Psoas muscle (tissue), 8 donors: ENCODE data around the gene JOSD2. TPM values are rescaled to one million over a fixed set of nuclear protein-coding genes. Genes with fewer than 3 reads are reported as not detected.

Experiments used
- ATAC-seq, 4 donors: fragments of 200-7000 bp; cut with Tn5 transposase; one replicate each; pipeline ENCODE4 v1.9.1; 2020; ENCODE audit warnings: moderate library complexity in 3 of 4, mild to moderate bottlenecking in 2 of 4
- DNase-seq, 2 donors: peaks; one replicate each; pipeline ENCODE4 v3.0.0-alpha.2; 2020
- H3K27ac ChIP-seq: fragments of 200-600 bp; one replicate; pipeline ENCODE4 v1.8.0; 2022
- H3K27me3 ChIP-seq, 3 donors: fragments of 200-600 bp in 1 of 3; one replicate each; pipeline versions ENCODE4 v1.6.1 to v1.8.0; 2013 to 2022; ENCODE audit warnings: low read length in 2 of 3, mild to moderate bottlenecking in 2 of 3, moderate library complexity in 1 of 3; ENCODE audit not compliant: insufficient read depth in 3 of 3
- H3K36me3 ChIP-seq, 2 donors: fragments of 200-600 bp in 1 of 2; one replicate each; pipeline versions ENCODE4 v1.6.1 to v1.8.0; 2013 to 2022; ENCODE audit warnings: low read depth in 1 of 2, mild to moderate bottlenecking in 1 of 2, moderate library complexity in 1 of 2; ENCODE audit not compliant: insufficient read depth in 1 of 2
- H3K4me1 ChIP-seq: fragments of 200-600 bp; one replicate; pipeline ENCODE4 v1.8.0; 2022
- H3K4me3 ChIP-seq: fragments of 200-600 bp; one replicate; pipeline ENCODE4 v1.8.0; 2022; ENCODE audit warnings: mild to moderate bottlenecking
- H3K9me3 ChIP-seq: fragments of 200-600 bp; one replicate; pipeline ENCODE4 v1.8.0; 2022
- WGBS, 3 donors: extraction: QIAGEN DNeasy Blood & Tissue Kit; methylation state at CpG; one replicate each; pipeline versions ENCODE4 v1.1.6 to v1.1.7; 2013; 5-methylcytosine and 5-hydroxymethylcytosine counted together
- intact Hi-C, 2 donors: fragments of 100-400 bp; cut with DNase I; formaldehyde crosslinking; loops; one replicate each; pipeline versions ENCODE4 v1.11.0 to v1.14.2; 2022
- polyA plus RNA-seq, 3 donors: library from polyadenylated mRNA; stranded (reverse); fragments of 200-250 nt; gene quantifications; one replicate each; pipeline ENCODE4 v1.2.3, GENCODE V29; 2013
- total RNA-seq, 4 donors: library from RNA; stranded (reverse); fragmentation: NEBNext Ultra II Directional in 2 of 4; extraction: Animal tissue kit (Norgen Biotek cat#: 25700) in 2 of 4; gene quantifications; one replicate each; pipeline versions ENCODE4 v1.2.1 to v1.2.4, GENCODE V29; 2021 to 2023
- TF ChIP-seq, protein P1 (sequence below): fragments of 200-600 bp; IDR thresholded peaks from one replicate; pipeline ENCODE4 v1.8.0; 2022; ENCODE audit warnings: antibody characterized with exemption
- donor health status: healthy with polysubstance abuse.
- donor health status: DM: no; HTN: no; CAD: no; lungs with moderate emphysema.
- donor health status: Bipolar disorder and iron deficiency.
- donor health status: healthy.
- donor health status: DM: yes; HTN: yes; CAD: no.
- donor health status: DM: no; HTN: no; CAD: no.
- donor health status: DM: no; HTN: no; CAD: no.
- donor health status: DM: yes; HTN: yes; CAD: no.

Gene JOSD2
- total and polyA plus RNA-seq, 7 donors: 28.5 to 87.2 (median 41.0) TPM

DNA sequence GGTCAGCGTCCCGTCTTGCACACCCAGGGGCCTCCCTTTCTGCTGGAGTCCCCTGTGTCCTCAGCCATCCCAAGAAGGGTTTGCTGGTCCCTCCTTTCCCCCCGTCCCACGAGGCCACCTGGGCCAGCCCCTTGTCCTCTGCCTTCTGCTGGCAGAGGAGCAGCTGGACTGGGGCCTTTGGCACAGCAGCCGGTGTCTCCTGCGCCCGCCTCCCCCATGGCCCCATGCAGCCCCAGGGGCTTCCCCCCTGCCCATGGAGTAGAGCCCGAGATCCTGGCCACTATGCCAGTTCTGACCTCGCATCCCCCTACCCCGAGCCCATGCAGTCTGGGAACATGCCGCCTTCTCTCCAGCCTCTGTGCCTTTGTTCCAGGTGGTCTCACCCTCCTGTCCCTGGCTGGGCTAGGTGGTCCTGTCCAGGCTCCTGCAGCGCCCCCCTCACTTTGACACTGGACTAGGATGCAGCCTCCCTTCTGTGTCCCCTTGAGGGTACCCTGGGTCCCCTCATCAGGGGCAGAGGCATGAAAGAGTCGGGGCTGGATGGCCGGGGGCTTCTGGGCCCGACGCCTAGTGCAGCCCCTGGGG, 28.6 kb downstream of the JOSD2 start:
- DNase-seq (peak in 1 of 2 donors; percentile 43), ATAC-seq (no peak)
- no peak overlapping the region for H3K4me3 ChIP-seq
- H3K36me3 ChIP-seq: peaks cover 4 to 61% of the 10 kb centered on the region in 2 donors
- WGBS, 3 donors: 63 to 81% (median 73%) methylated on average over 14 to 16 of the region's 16 CpGs
- H3K27me3 ChIP-seq: no peaks in the 10 kb centered on the region
- no peak overlapping the region for H3K27ac ChIP-seq
- intact Hi-C loops: no loop called here
- H3K4me1 ChIP-seq: peaks cover 12% of the 10 kb centered on the region
- H3K9me3 ChIP-seq: no peaks in the 10 kb centered on the region
- TF ChIP-seq, protein P1, sequence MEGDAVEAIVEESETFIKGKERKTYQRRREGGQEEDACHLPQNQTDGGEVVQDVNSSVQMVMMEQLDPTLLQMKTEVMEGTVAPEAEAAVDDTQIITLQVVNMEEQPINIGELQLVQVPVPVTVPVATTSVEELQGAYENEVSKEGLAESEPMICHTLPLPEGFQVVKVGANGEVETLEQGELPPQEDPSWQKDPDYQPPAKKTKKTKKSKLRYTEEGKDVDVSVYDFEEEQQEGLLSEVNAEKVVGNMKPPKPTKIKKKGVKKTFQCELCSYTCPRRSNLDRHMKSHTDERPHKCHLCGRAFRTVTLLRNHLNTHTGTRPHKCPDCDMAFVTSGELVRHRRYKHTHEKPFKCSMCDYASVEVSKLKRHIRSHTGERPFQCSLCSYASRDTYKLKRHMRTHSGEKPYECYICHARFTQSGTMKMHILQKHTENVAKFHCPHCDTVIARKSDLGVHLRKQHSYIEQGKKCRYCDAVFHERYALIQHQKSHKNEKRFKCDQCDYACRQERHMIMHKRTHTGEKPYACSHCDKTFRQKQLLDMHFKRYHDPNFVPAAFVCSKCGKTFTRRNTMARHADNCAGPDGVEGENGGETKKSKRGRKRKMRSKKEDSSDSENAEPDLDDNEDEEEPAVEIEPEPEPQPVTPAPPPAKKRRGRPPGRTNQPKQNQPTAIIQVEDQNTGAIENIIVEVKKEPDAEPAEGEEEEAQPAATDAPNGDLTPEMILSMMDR: no peak

DNA sequence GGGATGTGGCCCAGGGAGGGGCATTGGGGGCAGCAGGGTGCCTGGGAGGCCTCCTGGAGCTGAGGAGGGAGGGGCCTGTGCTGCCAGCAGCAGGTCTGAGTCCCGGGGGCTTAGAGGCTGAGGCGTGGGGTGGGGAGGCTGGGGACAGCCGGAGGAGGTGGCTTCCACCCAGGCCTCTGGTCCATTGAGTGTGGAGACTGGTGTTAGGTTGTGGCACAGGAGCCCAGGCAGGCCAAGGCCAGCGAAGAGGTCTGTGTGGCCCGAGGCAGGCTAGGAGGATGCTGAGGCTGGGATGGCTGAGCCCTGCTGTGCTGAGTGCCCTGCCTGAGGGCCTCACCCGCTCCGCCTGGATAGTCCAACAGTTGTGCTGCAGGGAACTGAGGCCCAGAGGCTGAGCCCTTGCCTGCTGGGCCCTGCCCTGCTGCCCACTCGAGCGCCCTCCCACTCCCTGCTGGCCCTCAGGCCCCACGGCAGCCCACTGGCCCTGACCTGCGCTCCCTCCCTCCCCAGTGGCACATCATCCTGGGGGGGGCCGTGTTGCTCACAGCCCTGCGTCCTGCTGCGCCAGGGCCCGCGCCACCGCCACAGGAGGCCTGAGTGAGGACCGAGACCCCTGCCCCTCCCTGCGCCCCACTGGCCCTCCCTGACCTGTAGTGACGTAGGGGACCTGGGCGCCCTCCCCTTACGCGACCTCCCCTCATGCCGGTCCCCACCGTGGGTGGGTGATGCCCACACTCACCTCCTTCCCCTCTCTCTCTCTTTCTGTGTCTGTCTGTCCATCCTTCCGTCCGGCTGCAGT, 29.4 kb downstream of the JOSD2 start:
- ATAC-seq: no peak
- H3K4me1 ChIP-seq: peaks cover 17% of the 10 kb centered on the region
- intact Hi-C loops: no loop called here
- H3K36me3 ChIP-seq: peaks cover 4 to 53% of the 10 kb centered on the region in 2 donors
- H3K4me3 ChIP-seq: no peak overlapping the region
- 89 to 91% (median 91%) methylated on average over 25 to 27 of the region's 27 CpGs for WGBS, 3 donors
- no peaks in the 10 kb centered on the region for H3K27me3 ChIP-seq
- no peaks in the 10 kb centered on the region for H3K9me3 ChIP-seq
- H3K27ac ChIP-seq: no peak overlapping the region
- TF ChIP-seq, protein P1: no peak
- DNase-seq: peak; percentile 9 to 45

DNA sequence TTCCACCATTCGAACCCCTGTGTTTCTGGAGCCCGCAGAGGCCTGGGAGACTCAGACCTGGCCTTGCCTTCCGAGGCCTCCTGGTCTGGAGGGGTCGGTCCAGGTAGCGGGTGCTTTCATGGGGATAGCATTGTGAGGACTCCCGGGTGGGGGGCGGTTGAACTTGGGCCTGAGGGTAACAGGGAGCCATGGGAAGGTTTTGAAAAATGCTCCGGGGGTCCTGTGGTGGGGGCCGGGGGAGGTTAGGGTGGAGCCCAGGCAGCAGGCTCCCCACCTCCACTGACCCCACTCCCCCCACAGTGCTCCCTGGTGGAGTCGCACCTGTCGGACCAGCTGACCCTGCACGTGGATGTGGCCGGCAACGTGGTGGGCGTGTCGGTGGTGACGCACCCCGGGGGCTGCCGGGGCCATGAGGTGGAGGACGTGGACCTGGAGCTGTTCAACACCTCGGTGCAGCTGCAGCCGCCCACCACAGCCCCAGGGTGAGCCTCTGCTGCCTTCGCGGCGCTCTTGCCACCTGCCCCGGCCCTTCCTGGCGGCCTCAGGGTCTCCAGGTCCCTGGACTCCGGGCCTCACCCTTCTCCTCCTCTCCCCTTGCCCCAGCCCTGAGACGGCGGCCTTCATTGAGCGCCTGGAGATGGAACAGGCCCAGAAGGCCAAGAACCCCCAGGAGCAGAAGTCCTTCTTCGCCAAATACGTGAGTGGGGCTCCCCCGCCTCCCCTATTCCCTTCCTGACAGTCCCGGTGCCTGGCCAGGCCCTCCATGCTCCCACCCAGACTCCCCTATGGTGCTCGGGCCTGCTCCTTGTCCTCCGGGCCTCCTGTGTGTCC, 30.5 kb downstream of the JOSD2 start:
- no peak overlapping the region for H3K4me3 ChIP-seq
- TF ChIP-seq, protein P1: no peak
- peaks cover 4 to 50% of the 10 kb centered on the region in 2 donors for H3K36me3 ChIP-seq
- WGBS, 3 donors: 86 to 88% (median 86%) methylated on average over 35 to 37 of the region's 37 CpGs
- H3K27me3 ChIP-seq: no peaks in the 10 kb centered on the region
- DNase-seq: peak in 1 of 2 donors; percentile 39
- intact Hi-C loops: no loop called here
- no peaks in the 10 kb centered on the region for H3K9me3 ChIP-seq
- peaks cover 17% of the 10 kb centered on the region for H3K4me1 ChIP-seq
- no peak for ATAC-seq
- H3K27ac ChIP-seq: no peak overlapping the region

DNA sequence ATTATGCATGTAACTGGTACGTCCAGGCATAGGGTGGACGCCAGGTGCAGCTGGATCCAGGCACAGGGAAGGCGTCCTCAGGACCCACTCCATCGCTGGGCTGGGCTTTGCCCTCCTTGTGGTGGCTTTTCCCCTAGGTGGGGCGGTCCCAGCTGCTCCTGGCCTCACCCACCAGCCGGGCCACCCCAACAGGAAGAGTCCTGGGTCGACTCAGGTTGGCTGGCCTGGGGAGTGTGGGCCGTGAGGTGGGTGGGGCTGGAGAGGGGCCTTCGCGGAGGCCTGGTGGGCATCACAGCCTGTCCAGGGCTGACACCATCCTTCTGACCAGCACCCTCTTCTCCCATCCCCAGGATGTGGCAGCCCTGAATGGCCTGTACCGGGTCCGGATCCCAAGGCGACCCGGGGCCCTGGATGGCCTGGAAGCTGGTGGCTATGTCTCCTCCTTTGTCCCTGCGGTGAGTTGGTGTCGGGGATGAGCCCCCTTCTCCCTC, 31.2 kb downstream of the JOSD2 start:
- intact Hi-C loops: loop anchor here (5.0 kb wide), 2 partner anchors 32 to 113 kb away; partner anchors contain the start of genes ASPDH (in 1 of the 2), JOSD2 (in 1 of the 2) and NAPSA (in 1 of the 2)
- ATAC-seq: no peak
- WGBS, 3 donors: 89 to 93% (median 92%) methylated on average over 14 to 16 of the region's 16 CpGs
- Histone ChIP-seq H3K36me3 (peaks cover 4 to 50% of the 10 kb centered on the region in 2 donors), H3K27ac (no peak overlapping the region), H3K4me1 (peaks cover 17% of the 10 kb centered on the region), H3K27me3 (no peaks in the 10 kb centered on the region), H3K4me3 (no peak overlapping the region), H3K9me3 (no peaks in the 10 kb centered on the region)
- TF ChIP-seq, protein P1: no peak
- DNase-seq: peak in 1 of 2 donors; percentile 44
